GM12873 (cell line): ENCODE measurements around the gene JADE1.

ENCODE experiments used
- CTCF ChIP-seq: IDR thresholded peaks from 2 replicates; pipeline ENCODE4 v1.5.1; 2012; ENCODE audit warnings: low read depth, mild to moderate bottlenecking, moderate library complexity, low read length, control low read depth; ENCODE audit not compliant: insufficient read depth; ENCODE audit errors: missing control alignments

JADE1 gene

DNA sequence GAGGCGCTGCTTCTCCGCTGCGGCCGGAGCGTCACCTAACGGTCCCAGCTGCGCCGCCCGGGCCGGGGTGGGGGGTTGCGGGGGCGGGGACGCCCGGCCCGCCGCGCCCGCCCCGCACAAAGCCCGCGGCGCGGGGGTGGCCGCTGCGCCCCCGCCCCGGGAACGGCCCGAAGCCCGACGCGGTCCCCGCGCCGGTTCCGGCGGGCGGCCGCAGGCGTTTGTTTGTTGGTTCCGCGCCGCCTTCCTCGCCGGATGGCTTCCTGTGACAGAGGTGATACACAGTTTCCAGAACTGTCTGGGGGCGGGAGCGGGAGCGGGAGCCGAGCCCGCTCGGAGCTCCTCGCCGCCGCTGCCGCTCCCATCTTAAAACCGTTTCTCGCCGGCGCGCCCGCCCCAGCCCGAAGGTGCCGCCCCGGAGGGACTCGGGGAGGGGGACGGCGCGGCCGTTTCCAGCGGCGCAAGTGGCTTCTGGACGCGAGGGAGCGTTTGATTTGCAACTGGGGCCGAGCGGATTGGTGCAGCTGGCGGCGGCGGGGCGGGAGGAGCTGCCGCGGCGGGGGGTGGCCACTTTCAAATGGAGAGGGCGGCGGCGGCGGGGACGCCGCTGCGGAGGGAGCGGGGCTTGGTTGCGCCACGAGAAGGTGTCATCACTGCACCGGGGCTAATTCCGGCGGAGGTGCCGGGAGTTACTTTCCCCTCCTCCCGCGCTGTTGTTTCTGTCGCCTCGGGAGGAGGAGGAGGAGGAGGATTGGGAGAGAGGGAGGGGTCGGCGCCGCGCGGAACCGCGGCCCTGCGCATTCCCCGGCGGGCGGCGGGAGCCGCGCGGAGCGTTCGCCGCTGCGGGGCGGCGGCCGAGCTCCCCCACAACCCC is 2.3 kb downstream of the JADE1 start:
- no peak for TF ChIP-seq CTCF

DNA sequence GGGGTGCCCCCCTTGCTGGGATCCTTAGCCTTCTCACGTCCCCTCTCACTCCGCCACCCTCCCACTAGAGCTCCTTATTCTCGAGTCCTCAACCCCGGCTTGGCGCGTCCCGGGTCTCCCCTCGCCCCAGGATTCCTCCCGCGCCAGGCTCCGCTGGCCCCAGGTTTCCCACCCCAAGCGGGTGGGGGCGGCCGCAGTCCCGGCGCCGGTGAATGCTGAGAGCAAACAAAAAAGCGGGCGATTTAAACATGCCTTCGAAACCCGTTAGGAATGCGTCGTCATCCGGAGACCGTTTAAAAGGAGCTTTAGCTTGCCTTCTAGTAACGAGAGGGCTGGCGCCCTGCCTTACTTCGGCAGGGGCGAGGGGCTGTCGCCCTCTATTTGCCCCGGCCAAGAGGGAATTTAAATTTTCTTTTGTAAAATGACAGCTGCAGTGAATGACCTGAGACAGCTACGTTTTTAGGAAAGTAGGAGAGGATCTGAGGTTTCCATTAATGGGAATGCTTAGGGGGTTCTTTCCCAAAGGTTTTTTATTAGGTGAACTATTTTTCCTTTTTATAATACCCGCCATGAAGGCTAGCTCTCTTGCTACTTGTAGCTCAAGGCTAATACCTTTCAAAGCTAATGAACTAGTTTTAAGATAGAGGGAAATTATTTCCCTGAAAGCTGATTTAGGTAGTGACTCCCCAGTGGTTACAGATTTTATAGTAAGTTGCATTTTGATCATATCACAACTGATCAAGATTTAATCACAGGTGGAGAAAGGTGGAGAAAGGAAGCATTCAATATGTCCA is 3.1 kb downstream of the JADE1 start:
- no peak for TF ChIP-seq CTCF

DNA sequence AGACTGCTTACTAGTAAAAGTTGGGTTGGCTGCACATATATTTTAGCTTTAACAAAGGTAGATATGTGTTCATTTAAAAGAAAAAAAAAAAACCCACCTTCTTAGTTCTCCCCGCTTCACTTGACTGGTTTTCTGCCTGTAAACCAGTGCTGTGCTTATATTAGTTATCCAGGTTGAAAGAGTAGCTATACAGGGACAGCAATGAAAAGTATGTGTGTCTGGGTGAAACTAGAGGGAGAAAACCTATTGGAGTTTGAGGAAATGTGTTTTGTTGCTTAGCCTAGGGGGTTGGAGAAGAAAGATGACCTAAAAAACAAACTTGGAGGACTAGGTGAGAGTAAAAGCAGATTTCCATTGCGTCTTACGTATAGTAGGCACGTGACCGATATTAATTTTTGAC is 4.5 kb downstream of the JADE1 start:
- TF ChIP-seq CTCF = no peak

DNA sequence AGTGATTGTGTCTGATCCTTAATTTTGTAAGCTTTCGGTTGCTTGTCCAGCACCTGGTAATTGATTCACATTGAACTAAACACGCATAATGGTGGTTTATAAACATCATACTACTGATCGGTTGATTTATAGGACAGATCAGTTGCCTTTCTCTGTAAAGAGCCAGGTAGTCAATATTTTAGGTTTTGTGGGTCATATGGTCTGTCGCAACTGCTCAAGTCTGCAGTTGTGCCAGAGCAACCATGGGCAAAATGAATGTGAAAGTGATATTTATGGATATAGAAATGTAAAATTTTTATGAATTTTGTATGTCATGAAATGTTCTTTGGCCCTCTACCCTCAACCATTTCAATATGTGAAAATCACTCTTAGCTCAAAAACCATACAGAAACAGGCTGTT is 8.9 kb downstream of the JADE1 start:
- TF ChIP-seq CTCF = no peak

GRCh38 chr4:128819082-128819742 is 9.7 kb downstream of the JADE1 start:
- TF ChIP-seq CTCF = no peak

- TF ChIP-seq CTCF = no peak
Observed at GRCh38 chr4:128820671-128821070, 11.2 kb downstream of the JADE1 start.

GRCh38 chr4:128821151-128821550 is 11.7 kb downstream of the JADE1 start:
- TF ChIP-seq CTCF = no peak
